ENCODE data around the gene CTBP2. TPM values are rescaled to one million over a fixed set of nuclear protein-coding genes. Genes with fewer than 3 reads are reported as not detected.
"Not testable (repeated sequence)": the region's sequence is repeated elsewhere in the genome, so short reads cannot be mapped to it uniquely, and the experiment has no call there.

The CTBP2 gene
- total RNA-seq, 2 experiments from 2014 or later, result 0.40 TPM; not detected in 1

DNA sequence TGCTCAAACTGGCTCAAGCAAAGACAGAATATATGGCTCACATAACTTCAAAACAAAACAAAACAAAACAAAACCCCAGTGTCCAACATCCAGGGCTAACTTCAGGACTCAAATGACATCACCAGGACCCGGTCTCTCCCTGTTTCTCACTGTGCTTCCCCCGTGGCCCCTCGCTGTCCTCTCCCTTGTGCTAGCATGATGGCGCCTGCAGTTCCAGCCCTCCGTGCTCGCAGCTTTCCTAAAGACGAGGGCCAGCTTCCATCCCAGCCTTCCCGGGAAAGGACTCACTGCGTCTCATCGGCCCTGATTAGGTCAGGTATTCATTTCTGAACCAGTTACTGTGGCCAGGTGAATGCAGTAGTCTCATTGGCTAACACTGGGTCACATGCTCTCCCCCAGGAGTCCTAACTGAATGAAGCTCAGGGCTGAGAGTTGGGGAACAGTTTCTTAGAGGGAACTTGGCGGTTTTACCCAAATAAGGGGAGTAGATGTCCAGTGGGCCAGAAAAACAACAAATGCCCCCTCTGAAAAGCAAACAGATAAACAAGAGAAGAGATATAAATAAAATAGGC lies 33.0 kb upstream of the CTBP2 start:
- peaks cover 2% of the 10 kb centered on the region for H3K9me3 Mint-ChIP-seq
- H3K27me3 Mint-ChIP-seq, result no peaks in the 10 kb centered on the region
- CTCF ChIA-PET, result no interaction called here
- no peak overlapping the region for H3K27ac Mint-ChIP-seq
- POLR2A ChIA-PET, result no interaction called here
- H3K4me1 Mint-ChIP-seq, result no peaks in the 10 kb centered on the region
- H3K4me3 Mint-ChIP-seq, result no peak overlapping the region
- no peaks in the 10 kb centered on the region for H3K36me3 Mint-ChIP-seq (ENCODE audit: low read depth)
- no peak for DNase-seq

DNA sequence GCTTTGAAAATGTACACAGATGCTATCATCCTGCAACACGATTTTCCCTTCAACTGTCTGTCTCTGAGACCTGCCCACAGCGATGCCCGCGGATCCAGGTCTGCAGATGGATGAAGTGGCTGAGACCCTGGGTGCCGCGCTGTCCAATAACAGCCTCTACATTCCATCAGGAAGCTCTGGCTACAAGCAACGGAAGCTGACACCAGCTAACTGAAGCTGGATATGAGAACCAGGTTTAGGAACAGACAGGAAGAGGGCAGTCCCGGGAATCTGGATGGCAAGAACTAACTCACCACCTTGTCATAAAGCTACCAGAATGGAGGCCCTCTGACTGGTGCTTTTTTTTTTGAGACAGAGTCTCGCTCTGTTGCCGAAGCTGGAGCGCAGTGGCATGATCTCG lies 32.3 kb upstream of the CTBP2 start:
- Mint-ChIP-seq H3K4me3 (no peak overlapping the region), H3K36me3 (ENCODE audit: low read depth) (no peaks in the 10 kb centered on the region), H3K27ac (no peak overlapping the region), H3K4me1 (no peaks in the 10 kb centered on the region), H3K9me3 (peaks cover 2% of the 10 kb centered on the region), H3K27me3 (no peaks in the 10 kb centered on the region)
- POLR2A ChIA-PET, result no interaction called here
- CTCF ChIA-PET, result no interaction called here
- no peak for DNase-seq

DNA sequence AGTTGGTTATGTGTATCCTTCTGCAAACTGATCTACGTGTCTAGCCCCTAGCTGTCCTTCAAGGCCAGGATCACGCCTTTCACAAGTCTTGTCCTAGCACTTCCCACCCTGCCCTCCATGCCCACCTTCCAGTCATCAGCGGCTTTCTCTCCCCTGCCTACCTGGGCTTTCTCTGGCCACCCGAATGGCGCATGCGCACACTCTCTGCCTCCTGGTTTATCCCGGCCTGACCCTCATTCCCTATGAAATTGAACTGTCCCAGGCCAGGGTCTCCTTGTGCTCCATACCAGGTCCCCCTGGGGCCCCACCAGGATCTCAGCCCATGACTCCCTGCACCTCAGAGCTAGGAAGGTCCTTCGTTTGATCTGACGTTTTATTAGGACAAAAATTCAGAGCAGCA lies 31.6 kb upstream of the CTBP2 start:
- DNase-seq, result no peak
- H3K27ac Mint-ChIP-seq, result no peak overlapping the region
- H3K27me3 Mint-ChIP-seq, result no peaks in the 10 kb centered on the region
- no peaks in the 10 kb centered on the region for H3K4me1 Mint-ChIP-seq
- peaks cover 2% of the 10 kb centered on the region for H3K9me3 Mint-ChIP-seq
- H3K36me3 Mint-ChIP-seq (ENCODE audit: low read depth), result no peaks in the 10 kb centered on the region
- POLR2A ChIA-PET, result no interaction called here
- no peak overlapping the region for H3K4me3 Mint-ChIP-seq
- CTCF ChIA-PET, result no interaction called here

DNA sequence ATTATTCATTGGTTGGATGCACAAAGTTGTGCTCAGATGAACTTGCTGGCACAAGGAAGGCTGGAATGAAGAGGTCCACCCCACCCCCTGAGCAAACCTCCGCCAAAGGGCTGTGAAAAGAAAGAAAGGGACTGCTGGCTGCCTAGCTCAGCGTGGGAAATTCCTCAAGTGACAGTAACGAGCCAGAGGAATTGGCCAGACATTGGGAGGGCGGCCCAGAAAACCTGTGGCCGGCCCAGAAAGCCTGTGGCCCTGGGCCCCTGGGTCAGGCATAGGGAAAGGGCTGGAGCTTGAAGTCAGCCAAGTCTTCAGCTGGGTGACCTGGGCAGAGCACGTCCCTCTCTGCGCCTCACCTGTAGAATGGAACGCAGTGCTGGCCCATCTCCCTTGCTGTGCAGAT lies 30.6 kb upstream of the CTBP2 start:
- no peaks in the 10 kb centered on the region for H3K36me3 Mint-ChIP-seq (ENCODE audit: low read depth)
- H3K27ac Mint-ChIP-seq, result no peak overlapping the region
- ChIA-PET CTCF (no interaction called here), POLR2A (no interaction called here)
- peaks cover 2% of the 10 kb centered on the region for H3K9me3 Mint-ChIP-seq
- H3K27me3 Mint-ChIP-seq, result no peaks in the 10 kb centered on the region
- DNase-seq, result no peak
- H3K4me3 Mint-ChIP-seq, result no peak overlapping the region
- no peaks in the 10 kb centered on the region for H3K4me1 Mint-ChIP-seq

DNA sequence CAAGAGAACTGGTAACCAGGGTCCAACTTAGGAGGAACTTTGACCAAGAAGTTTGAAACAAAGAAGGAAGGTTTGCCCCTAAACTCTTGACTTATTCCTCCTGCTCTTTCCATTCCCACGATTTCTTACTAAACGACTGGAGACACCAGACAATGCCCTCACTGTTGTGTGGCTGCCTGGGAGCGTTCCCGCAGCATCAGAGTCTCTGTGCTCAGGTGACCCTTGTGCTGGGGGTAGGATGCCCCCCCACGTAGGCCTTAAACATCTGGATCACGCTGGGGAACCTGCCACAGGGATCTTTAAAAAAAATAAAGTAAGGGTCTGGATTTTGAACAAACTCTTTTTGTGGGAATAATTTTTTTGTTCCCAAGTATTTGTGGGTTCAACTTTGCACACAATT lies 30.1 kb upstream of the CTBP2 start:
- H3K9me3 Mint-ChIP-seq, result peaks cover 2% of the 10 kb centered on the region
- no peaks in the 10 kb centered on the region for H3K4me1 Mint-ChIP-seq
- no peak for DNase-seq
- ChIA-PET CTCF (no interaction called here), POLR2A (no interaction called here)
- H3K27me3 Mint-ChIP-seq, result no peaks in the 10 kb centered on the region
- no peak overlapping the region for H3K27ac Mint-ChIP-seq
- no peak overlapping the region for H3K4me3 Mint-ChIP-seq
- H3K36me3 Mint-ChIP-seq (ENCODE audit: low read depth), result no peaks in the 10 kb centered on the region

DNA sequence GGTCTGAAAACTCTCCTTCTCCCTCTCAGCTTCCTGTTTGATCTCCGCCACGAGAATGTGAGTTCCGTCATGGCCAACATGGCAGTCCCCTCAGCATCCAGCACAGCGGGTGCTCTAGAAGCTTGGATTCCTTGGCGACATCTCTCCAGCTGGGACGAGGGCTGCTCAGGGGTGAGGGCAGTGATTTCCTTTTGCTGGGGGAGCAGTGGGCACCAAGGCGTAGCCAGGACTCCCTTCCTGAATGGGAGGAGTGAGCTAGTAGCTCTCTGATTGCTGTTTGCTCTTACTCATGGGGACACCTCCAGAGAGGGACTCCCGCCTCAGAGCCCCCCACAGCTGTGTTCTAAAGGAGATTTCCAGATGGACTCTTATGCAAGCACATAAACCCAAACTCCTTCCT lies 28.8 kb upstream of the CTBP2 start:
- Mint-ChIP-seq H3K27me3 (no peaks in the 10 kb centered on the region), H3K4me3 (no peak overlapping the region), H3K27ac (no peak overlapping the region), H3K4me1 (no peaks in the 10 kb centered on the region), H3K36me3 (ENCODE audit: low read depth) (no peaks in the 10 kb centered on the region), H3K9me3 (peaks cover 2% of the 10 kb centered on the region)
- ChIA-PET CTCF (no interaction called here), POLR2A (no interaction called here)
- DNase-seq, result no peak

DNA sequence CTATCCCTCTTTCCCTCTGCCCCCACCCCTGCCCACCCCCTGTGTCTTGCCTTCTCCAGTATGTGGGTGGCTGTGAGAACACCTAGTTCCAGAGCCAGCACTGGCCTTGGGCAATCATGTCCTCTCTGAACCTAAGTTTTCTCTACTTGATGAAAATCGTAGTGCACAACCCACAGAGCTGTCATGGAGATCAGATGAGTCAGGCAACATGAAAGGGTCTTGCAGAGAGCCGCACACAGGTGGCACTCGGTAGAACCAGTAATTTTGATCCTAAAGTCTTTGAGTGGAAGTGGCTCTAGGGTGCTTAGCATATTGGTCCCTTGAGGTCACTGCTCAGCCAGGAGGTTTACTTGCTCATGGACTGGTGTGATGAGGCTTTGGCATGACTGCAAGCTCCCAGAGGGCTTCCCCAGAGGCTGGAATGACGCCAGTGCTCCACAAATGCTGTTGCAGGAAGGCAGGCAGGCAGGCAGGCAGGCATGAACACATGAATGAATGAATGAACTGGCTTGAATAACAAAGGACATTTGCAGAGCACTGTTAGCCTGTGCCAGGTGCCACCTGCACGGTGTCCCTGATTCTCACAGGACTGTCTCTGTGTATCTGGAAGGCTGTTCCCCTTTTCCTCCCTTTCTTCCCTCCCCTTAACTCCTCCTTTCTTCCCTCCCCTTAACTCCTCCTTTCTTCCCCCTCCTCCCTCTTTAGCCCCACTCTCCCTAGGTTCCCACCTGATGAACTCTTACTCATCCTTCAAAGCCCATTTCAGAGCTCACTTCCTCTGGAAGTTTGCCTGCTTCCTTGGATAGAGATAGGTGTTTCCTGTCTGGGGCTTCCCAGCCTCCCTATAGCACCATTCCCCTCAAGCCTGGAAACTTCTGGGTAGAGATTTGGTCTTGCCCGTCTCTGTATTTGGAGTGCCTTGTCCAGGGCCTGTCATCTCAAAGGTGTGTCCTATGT lies 27.2 kb upstream of the CTBP2 start:
- POLR2A ChIA-PET, result no interaction called here
- no peak for DNase-seq
- CTCF ChIA-PET, result no interaction called here
- no peaks in the 10 kb centered on the region for H3K4me1 Mint-ChIP-seq
- H3K9me3 Mint-ChIP-seq, result peaks cover 2% of the 10 kb centered on the region
- no peaks in the 10 kb centered on the region for H3K36me3 Mint-ChIP-seq (ENCODE audit: low read depth)
- no peak overlapping the region for H3K4me3 Mint-ChIP-seq
- H3K27ac Mint-ChIP-seq, result no peak overlapping the region
- no peaks in the 10 kb centered on the region for H3K27me3 Mint-ChIP-seq

DNA sequence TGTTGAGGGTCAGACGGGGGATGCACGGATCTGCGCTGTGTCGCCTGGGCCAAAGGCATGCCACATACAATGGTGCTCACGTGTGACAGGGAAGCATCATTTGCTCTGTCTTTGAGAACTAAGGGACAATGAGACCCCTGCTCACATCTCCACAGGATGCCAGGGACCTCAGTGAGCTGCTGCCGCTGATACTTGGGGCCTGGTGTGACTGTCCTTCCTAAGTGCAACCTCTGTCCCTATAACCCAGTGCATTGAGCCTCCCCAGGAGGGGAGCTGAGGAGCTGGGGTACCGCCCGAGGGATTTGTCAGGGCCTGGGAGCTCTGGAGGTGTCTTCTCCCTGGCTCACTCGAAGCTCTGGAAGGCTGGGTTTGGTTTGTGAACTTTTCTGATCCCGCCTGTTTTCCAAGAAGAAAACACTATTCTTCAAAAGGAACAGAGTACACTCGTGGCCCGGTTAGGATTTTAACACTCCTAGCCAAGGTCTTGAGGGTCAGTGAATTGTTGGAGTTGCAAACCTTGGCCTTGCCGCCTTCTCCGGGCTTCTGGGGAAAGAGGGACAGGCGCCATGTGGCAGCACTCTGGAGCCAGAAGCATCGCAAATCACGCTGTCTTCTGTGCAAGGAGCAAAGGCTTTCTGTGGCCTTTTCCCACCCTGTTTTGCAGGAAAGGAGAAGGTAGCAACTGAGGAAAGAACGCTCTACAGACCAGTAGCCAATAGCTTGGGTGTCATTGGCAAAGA lies 26.2 kb upstream of the CTBP2 start:
- Mint-ChIP-seq H3K4me3 (no peak overlapping the region), H3K9me3 (peaks cover 2% of the 10 kb centered on the region), H3K27me3 (no peaks in the 10 kb centered on the region), H3K36me3 (ENCODE audit: low read depth) (no peaks in the 10 kb centered on the region), H3K4me1 (no peaks in the 10 kb centered on the region), H3K27ac (no peak overlapping the region)
- no peak for DNase-seq
- CTCF ChIA-PET, result no interaction called here
- POLR2A ChIA-PET, result no interaction called here

DNA sequence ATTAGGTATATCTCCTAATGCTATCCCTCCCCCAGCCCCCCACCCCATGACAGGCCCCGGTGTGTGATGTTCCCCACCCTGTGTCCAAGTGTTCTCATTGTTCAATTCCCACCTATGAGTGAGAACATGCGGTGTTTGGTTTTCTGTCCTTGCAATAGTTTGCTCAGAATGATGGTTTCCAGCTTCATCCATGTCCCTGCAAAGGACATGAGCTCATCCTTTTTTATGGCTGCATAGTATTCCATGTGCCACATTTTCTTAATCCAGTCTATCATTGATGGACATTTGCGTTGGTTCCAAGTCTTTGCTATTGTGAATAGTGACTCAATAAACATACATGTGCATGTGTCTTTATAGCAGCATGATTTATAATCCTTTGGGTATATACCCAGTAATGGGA lies 18.7 kb upstream of the CTBP2 start:
- H3K36me3 Mint-ChIP-seq (ENCODE audit: low read depth); H3K9me3 Mint-ChIP-seq; H3K27me3 Mint-ChIP-seq; H3K4me1 Mint-ChIP-seq; CTCF ChIA-PET; POLR2A ChIA-PET; H3K4me3 Mint-ChIP-seq; H3K27ac Mint-ChIP-seq; DNase-seq: not testable (repeated sequence)

DNA sequence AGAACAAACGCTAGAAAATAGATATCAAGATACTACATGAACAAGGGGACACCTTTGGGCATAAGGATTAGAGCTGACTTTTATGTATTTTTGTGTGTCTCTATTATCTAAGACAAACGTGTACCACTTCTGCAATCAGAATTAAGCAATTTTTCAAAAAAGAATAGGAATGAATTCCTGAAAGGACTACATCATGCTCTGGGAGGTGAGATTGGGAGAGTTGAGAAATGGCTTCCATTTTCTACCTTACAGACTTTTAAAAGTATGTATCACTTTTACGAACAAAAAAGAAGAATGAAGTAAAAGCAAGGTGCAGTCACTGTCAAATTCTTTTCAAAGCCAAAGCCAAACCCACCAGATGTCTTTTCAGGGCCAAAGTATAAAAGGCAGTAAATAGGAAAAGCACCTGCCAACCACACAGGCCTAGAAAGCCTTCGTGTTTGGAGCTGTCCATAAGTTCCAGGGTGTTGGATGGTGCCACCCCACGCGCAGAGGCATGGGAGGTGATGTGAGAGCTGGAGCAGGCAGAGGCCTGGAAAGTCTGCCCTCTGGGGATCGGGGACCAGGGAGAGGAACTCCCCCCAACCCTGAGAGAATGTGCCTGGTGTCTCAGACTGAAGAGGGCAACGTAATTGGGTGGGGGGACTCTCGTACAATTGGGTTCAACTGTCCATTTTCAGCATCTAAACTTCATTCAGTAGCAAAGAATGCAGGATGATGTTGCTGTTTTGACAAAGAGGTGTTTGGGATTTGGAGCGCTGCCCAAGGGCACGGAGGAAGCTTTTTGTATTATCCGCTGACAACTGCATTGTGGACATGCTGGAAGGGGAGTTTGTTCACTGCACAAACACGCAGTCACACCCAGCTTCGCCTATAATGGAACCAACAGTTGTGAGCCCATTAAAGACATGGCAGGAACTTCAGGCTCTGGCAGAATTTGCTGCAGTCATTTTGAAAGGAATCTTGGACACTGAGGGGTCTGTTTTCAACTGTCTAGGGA lies 17.6 kb upstream of the CTBP2 start:
- no peak for DNase-seq
- H3K9me3 Mint-ChIP-seq, result peaks cover 2% of the 10 kb centered on the region
- H3K36me3 Mint-ChIP-seq (ENCODE audit: low read depth), result no peaks in the 10 kb centered on the region
- no peaks in the 10 kb centered on the region for H3K4me1 Mint-ChIP-seq
- H3K4me3 Mint-ChIP-seq, result no peak overlapping the region
- ChIA-PET CTCF (no interaction called here), POLR2A (no interaction called here)
- no peak overlapping the region for H3K27ac Mint-ChIP-seq
- H3K27me3 Mint-ChIP-seq, result peaks cover 6% of the 10 kb centered on the region

DNA sequence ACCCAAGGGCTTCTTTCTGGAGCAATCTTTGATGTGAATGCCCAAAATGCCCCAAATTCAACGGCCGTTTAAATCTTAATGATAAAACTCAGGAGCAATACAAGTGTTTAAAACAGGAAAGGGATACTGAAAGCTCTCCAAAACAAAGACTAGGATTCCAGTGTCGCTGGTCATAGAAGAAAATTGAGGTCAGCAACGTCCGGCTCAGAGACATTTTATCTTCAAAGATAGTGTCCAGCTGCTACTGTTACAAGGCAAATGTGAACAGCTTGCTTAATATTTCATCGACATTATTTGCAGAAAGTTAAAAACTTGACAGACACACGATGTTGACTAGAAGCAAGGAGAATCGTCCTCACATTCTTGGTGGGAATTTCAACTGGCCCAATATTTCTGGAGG lies 15.4 kb upstream of the CTBP2 start:
- ChIA-PET POLR2A (no interaction called here), CTCF (no interaction called here)
- Mint-ChIP-seq H3K27ac (no peak overlapping the region), H3K36me3 (ENCODE audit: low read depth) (no peaks in the 10 kb centered on the region), H3K27me3 (peaks cover 6% of the 10 kb centered on the region), H3K4me1 (no peaks in the 10 kb centered on the region), H3K9me3 (peaks cover 2% of the 10 kb centered on the region), H3K4me3 (no peak overlapping the region)
- no peak for DNase-seq

DNA sequence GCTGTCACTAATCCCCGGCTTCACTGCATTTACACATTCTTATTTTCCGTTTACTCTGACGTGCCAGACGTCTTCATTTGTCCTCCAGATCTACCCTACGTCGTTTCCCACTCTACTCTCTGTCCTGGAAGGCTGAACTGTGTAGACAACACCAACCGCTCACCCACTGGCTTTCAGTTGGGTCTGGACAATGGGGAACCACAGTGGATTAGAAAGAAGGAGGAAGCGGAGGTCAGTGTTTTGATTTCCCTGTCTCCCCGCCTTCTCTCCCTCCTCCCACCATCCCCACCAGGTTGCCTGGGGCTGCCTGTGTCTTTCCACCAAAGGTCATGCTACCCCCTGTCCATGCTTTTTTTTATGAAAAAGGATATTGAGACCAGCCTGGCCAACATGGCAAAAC lies 14.0 kb upstream of the CTBP2 start:
- Mint-ChIP-seq H3K4me1 (no peaks in the 10 kb centered on the region), H3K9me3 (no peaks in the 10 kb centered on the region), H3K4me3 (no peak overlapping the region), H3K36me3 (ENCODE audit: low read depth) (no peaks in the 10 kb centered on the region), H3K27me3 (peaks cover 9% of the 10 kb centered on the region), H3K27ac (no peak overlapping the region)
- ChIA-PET CTCF (no interaction called here), POLR2A (no interaction called here)
- DNase-seq, result no peak

DNA sequence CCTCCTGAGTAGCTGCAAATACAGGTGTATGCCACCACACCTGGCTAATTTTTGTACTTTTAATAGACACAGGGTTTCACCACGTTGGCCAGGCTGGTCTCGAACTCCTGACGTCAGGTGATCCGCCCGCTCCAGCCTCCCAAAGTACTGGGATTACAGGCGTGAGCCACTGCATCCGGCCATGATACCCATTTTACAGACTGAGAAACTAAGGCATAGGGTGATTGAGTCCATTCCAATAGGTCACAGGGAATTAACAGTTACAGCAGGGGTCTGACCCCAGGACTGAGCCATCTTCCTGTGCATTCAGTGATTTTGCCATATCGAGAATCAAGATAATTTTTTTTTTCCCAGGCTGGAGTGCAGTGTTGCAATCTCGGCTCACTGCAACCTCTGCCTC lies 12.3 kb upstream of the CTBP2 start:
- Mint-ChIP-seq H3K27ac (no peak overlapping the region), H3K36me3 (ENCODE audit: low read depth) (no peaks in the 10 kb centered on the region), H3K27me3 (peaks cover 9% of the 10 kb centered on the region), H3K4me3 (no peak overlapping the region), H3K4me1 (no peaks in the 10 kb centered on the region), H3K9me3 (no peaks in the 10 kb centered on the region)
- no peak for DNase-seq
- POLR2A ChIA-PET, result no interaction called here
- CTCF ChIA-PET, result no interaction called here

Measured in activated CD4-positive, alpha-beta T cell treated with anti-CD3 and anti-CD28 coated beads, Interleukin-2, amount 10 ng/mL, durations not matched to agents 7 days and 5 days (primary cell).